Measurements from ENCODE around the gene IMPDH2. TPM values are rescaled to one million over a fixed set of nuclear protein-coding genes. Genes with fewer than 3 reads are reported as not detected.

The IMPDH2 gene
- total RNA-seq, 1 experiment from 2014 or later: 599 TPM

DNA sequence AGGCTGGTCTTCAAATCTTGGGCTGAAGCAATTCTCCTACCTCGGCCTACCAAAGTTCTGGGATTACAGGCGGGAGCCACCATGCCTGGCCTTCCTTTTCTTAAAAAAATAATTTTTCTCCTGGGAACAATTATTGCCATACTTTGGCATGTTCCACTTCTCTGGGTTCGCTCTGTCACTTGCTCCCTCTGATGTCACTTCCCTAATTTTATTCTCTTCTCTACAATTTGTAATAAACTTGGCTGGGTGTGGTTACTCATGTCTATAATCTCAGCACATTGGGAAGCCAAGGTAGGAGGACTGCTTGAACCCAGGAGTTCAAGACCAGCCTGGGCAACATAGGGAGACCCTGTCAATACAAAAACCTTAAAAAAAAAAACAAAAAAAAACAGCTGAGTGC is 6.1 kb upstream of the IMPDH2 start (continued):
- TF ChIP-seq ZBTB33 (IDR thresholded peaks at IDR 0.05; ENCODE audit: extremely low read depth, insufficient replicate concordance, low read length): no peak

- no peak for ATAC-seq
- CTCF ChIA-PET: no interaction called here
- TF ChIP-seq ZFX (IDR thresholded peaks at IDR 0.05) (no peak), ELF1 (IDR thresholded peaks at IDR 0.05; ENCODE audit: borderline replicate concordance, low read depth) (no peak), POLR2A (IDR thresholded peaks at IDR 0.05; ENCODE audit: borderline replicate concordance, extremely low read depth, insufficient read depth, insufficient read length) (no peak), CBX3 (IDR thresholded peaks at IDR 0.05; ENCODE audit: low read depth) (no peak), YY1 (IDR thresholded peaks at IDR 0.05; ENCODE audit: extremely low read depth, insufficient replicate concordance, low read depth, low read length) (no peak), REST (IDR thresholded peaks at IDR 0.05; ENCODE audit: low read depth) (no peak), EZH2phosphoT487 (IDR thresholded peaks at IDR 0.05; ENCODE audit: borderline replicate concordance) (no peak), JUND (IDR thresholded peaks at IDR 0.05) (no peak), RAD21 (IDR thresholded peaks at IDR 0.05; ENCODE audit: low read depth) (no peak), TCF7L2 (IDR thresholded peaks at IDR 0.05; ENCODE audit: borderline replicate concordance, extremely low read depth, insufficient read depth, insufficient read length) (no peak), SRF (IDR thresholded peaks at IDR 0.05; ENCODE audit: low read depth) (no peak), POLR2AphosphoS5 (IDR thresholded peaks at IDR 0.05; ENCODE audit: low read depth, low read length) (no peak), EGR1 (IDR thresholded peaks at IDR 0.05; ENCODE audit: low read depth) (no peak), SIN3A (IDR thresholded peaks at IDR 0.05; ENCODE audit: low read depth) (no peak)
- TF ChIP-seq, protein P1, sequence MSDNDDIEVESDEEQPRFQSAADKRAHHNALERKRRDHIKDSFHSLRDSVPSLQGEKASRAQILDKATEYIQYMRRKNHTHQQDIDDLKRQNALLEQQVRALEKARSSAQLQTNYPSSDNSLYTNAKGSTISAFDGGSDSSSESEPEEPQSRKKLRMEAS (IDR thresholded peaks at IDR 0.05): no peak
- TF ChIP-seq, protein P2, sequence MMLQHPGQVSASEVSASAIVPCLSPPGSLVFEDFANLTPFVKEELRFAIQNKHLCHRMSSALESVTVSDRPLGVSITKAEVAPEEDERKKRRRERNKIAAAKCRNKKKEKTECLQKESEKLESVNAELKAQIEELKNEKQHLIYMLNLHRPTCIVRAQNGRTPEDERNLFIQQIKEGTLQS (IDR thresholded peaks at IDR 0.05): no peak
- TF ChIP-seq, protein P3, sequence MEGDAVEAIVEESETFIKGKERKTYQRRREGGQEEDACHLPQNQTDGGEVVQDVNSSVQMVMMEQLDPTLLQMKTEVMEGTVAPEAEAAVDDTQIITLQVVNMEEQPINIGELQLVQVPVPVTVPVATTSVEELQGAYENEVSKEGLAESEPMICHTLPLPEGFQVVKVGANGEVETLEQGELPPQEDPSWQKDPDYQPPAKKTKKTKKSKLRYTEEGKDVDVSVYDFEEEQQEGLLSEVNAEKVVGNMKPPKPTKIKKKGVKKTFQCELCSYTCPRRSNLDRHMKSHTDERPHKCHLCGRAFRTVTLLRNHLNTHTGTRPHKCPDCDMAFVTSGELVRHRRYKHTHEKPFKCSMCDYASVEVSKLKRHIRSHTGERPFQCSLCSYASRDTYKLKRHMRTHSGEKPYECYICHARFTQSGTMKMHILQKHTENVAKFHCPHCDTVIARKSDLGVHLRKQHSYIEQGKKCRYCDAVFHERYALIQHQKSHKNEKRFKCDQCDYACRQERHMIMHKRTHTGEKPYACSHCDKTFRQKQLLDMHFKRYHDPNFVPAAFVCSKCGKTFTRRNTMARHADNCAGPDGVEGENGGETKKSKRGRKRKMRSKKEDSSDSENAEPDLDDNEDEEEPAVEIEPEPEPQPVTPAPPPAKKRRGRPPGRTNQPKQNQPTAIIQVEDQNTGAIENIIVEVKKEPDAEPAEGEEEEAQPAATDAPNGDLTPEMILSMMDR (IDR thresholded peaks at IDR 0.05 in 2 of 3, conservative IDR thresholded peaks at IDR 0.05 in 1 of 3; ENCODE audit: borderline replicate concordance in 1 of 3, insufficient read depth in 1 of 3, low read depth in 2 of 3, low read length in 2 of 3): no peak
These were observed 5.5 kb upstream of the IMPDH2 start for GRCh38 chr3:49034650-49035049.

More at GRCh38 chr3:49034650-49035049, 5.5 kb upstream of the IMPDH2 start:
- H4K20me1 ChIP-seq (ENCODE audit: insufficient read depth): 0 out of 2 replicates have a peak, but pooled peaks cover 3% of the 10 kb centered on the region
- H3K4me1 ChIP-seq (ENCODE audit: control insufficient read depth in 1 of 2, insufficient read depth in 2 of 2, low read length in 2 of 2): peaks cover 0 to under 1% of the 10 kb centered on the region in 2 experiments; a peak in 2 of 4 replicates
- peaks cover 7% of the 10 kb centered on the region for H3K79me2 ChIP-seq (ENCODE audit: insufficient read depth, low read length)
- no peaks in the 10 kb centered on the region for H3K9me3 ChIP-seq (ENCODE audit: control insufficient read depth in 1 of 2, insufficient read depth in 1 of 2, low read depth in 1 of 2, low read length in 2 of 2)
- intact Hi-C loops (cut with micrococcal nuclease): no loop called here
- H2AFZ ChIP-seq (ENCODE audit: low read depth, low read length, poor library complexity, severe bottlenecking): no peak overlapping the region
- RAD21 ChIA-PET (ENCODE audit: low non-redundant PET in 1 of 2, low total read pairs in 2 of 2, uncharacterized antibody in 2 of 2, unreplicated experiment in 2 of 2): no interaction called here
- no peak overlapping the region for H3K9ac ChIP-seq (ENCODE audit: low read length)
- H3K4me3 ChIP-seq (replicated peaks in 1 of 2; ENCODE audit: low read depth in 1 of 2, low read length in 2 of 2): no peak overlapping the region
- no peak overlapping the region for H3K27ac ChIP-seq (ENCODE audit: low read depth, low read length)
- H3K27me3 ChIP-seq (ENCODE audit: insufficient read depth, low read length): no peaks in the 10 kb centered on the region
- no peak for DNase-seq (ENCODE audit: low read depth, low spot score)
- POLR2A ChIA-PET: no interaction called here
- no TSS peak for BruUV-seq (replicated peaks)
- H3K4me2 ChIP-seq (ENCODE audit: low read length): no peak overlapping the region
- H3K9me2 ChIP-seq (ENCODE audit: insufficient read depth): no peaks in the 10 kb centered on the region
- H3K36me3 ChIP-seq (ENCODE audit: control insufficient read depth in 1 of 2, insufficient read depth in 2 of 2, low read length in 2 of 2): peaks cover 27 to 38% of the 10 kb centered on the region in 2 experiments

Measured in HCT116 (cell line).